ENCODE results near the gene PACRG. TPM values are rescaled to one million over a fixed set of nuclear protein-coding genes. Genes with fewer than 3 reads are reported as not detected.

PACRG gene
- polyA plus RNA-seq, 2 of the 4 experiments (the other 2 are of a cell fraction): 0.14 to 0.30 TPM

DNA sequence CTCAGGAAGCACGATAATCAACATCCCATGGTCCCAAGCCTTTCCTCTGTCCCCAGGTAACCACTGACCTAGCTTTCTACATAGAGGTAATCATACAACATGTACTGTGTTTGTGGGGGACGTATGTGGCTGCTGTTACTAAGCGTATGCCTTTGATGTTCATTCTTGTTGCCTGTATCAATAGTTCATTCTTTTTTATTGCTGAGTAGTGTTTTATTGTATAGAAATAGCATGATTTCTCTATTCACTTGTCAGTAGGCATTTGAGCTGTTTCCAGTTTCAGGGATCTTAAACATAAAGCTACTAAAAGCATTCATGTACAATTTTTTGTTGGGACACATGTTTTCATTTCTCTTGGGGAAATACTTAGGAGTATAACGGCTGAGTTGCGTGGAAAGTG lies 185.4 kb downstream of the PACRG start:
- H3K4me1 ChIP-seq: no peaks in the 10 kb centered on the region
- no peak overlapping the region for H3K4me3 ChIP-seq
- DNase-seq (ENCODE audit: low read depth in 1 of 2, low spot score in 1 of 2): no peak
- WGBS (ENCODE audit: missing lambda C conversion rate): 29% methylated on average over 5 of the region's 5 CpGs
- ChIA-PET POLR2A (no interaction called here), CTCF (no interaction called here)
- no peak for FAIRE-seq
- TF ChIP-seq MYC (IDR thresholded peaks at IDR 0.05; ENCODE audit: borderline replicate concordance, low read length) (no peak), MAFK (IDR thresholded peaks at IDR 0.05; ENCODE audit: partially characterized antibody) (peak; percentile 51)
- no peak overlapping the region for H3K27ac ChIP-seq
- no peak for ATAC-seq
- no peaks in the 10 kb centered on the region for H3K9me3 ChIP-seq
- no peak overlapping the region for H3K4me2 ChIP-seq

GRCh38 chr6:162917506-162917905 lies 189.7 kb downstream of the PACRG start:
- Histone ChIP-seq H3K4me1 (no peaks in the 10 kb centered on the region), H3K27ac (no peak overlapping the region), H3K4me2 (no peak overlapping the region), H3K4me3 (no peak overlapping the region), H3K9me3 (no peaks in the 10 kb centered on the region)
- 39% methylated on average over 1 of the region's 1 CpG for WGBS (ENCODE audit: missing lambda C conversion rate)
- ChIA-PET CTCF (interaction anchor here (1.0 kb wide), 1 partner anchor 1398 kb away, joined by 3 read pairs; no protein-coding TSS in a partner anchor), POLR2A (no interaction called here)
- FAIRE-seq: no peak
- no peak for DNase-seq (ENCODE audit: low read depth in 1 of 2, low spot score in 1 of 2)
- no peak for ATAC-seq
- TF ChIP-seq CBX2 (IDR thresholded peaks at IDR 0.05; ENCODE audit: borderline replicate concordance, low read depth) (no peak), CTCF (IDR thresholded peaks at IDR 0.05) (no peak), TFCP2L1 (CRISPR knock-in tag; IDR thresholded peaks at IDR 0.05) (no peak), GATA3 (IDR thresholded peaks at IDR 0.05; ENCODE audit: borderline replicate concordance) (no peak), HES2 (IDR thresholded peaks at IDR 0.05) (no peak), CHD2 (IDR thresholded peaks at IDR 0.05; ENCODE audit: low read length, partially characterized antibody) (no peak), POLR2AphosphoS2 (conservative IDR thresholded peaks at IDR 0.05; ENCODE audit: low read length) (no peak), HEYL (CRISPR knock-in tag; IDR thresholded peaks at IDR 0.05) (no peak), RAD21 (conservative IDR thresholded peaks at IDR 0.05 in 1 of 2, IDR thresholded peaks at IDR 0.05 in 1 of 2) (no peak), PBX3 (IDR thresholded peaks at IDR 0.05) (no peak), RARB (CRISPR knock-in tag; IDR thresholded peaks at IDR 0.05) (no peak), ZSCAN20 (CRISPR knock-in tag; IDR thresholded peaks at IDR 0.05) (no peak), ZFP36 (IDR thresholded peaks at IDR 0.05; ENCODE audit: borderline replicate concordance, partially characterized antibody) (no peak), EP300 (IDR thresholded peaks at IDR 0.05) (no peak)

GRCh38 chr6:162921062-162921461 lies 193.3 kb downstream of the PACRG start:
- ATAC-seq (no peak), DNase-seq (ENCODE audit: low read depth in 1 of 2, low spot score in 1 of 2) (no peak), FAIRE-seq (no peak)
- WGBS (ENCODE audit: missing lambda C conversion rate): 39% methylated on average over 6 of the region's 6 CpGs
- ChIA-PET CTCF (no interaction called here), POLR2A (no interaction called here)
- no peak overlapping the region for H3K4me3 ChIP-seq
- H3K4me2 ChIP-seq: no peak overlapping the region
- H3K27ac ChIP-seq: no peak overlapping the region
- H3K9me3 ChIP-seq: no peaks in the 10 kb centered on the region
- TF ChIP-seq ZNF302 (CRISPR knock-in tag; IDR thresholded peaks at IDR 0.05) (no peak), FOSL2 (IDR thresholded peaks at IDR 0.05) (no peak), FOSL2 (CRISPR knock-in tag; IDR thresholded peaks at IDR 0.05) (no peak), BHLHE40 (IDR thresholded peaks at IDR 0.05; ENCODE audit: low read depth, low read length) (no peak), CHD4 (IDR thresholded peaks at IDR 0.05; ENCODE audit: borderline replicate concordance) (no peak), GATA3 (IDR thresholded peaks at IDR 0.05; ENCODE audit: borderline replicate concordance) (no peak), POLR2AphosphoS2 (conservative IDR thresholded peaks at IDR 0.05; ENCODE audit: low read length) (no peak), MAZ (IDR thresholded peaks at IDR 0.05; ENCODE audit: borderline replicate concordance, low read depth, low read length) (no peak), RARB (CRISPR knock-in tag; IDR thresholded peaks at IDR 0.05) (no peak), HOXB5 (CRISPR knock-in tag; IDR thresholded peaks at IDR 0.05) (no peak), MAFK (IDR thresholded peaks at IDR 0.05; ENCODE audit: partially characterized antibody) (no peak), ZFP36 (IDR thresholded peaks at IDR 0.05; ENCODE audit: borderline replicate concordance, partially characterized antibody) (no peak), RFX5 (IDR thresholded peaks at IDR 0.05) (no peak), CEBPB (IDR thresholded peaks at IDR 0.05) (no peak), KDM1A (IDR thresholded peaks at IDR 0.05; ENCODE audit: low read depth) (no peak), ZC3H11A (IDR thresholded peaks at IDR 0.05) (no peak)
- TF ChIP-seq, protein P1, sequence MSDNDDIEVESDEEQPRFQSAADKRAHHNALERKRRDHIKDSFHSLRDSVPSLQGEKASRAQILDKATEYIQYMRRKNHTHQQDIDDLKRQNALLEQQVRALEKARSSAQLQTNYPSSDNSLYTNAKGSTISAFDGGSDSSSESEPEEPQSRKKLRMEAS (IDR thresholded peaks at IDR 0.05): no peak
- TF ChIP-seq, protein P2, sequence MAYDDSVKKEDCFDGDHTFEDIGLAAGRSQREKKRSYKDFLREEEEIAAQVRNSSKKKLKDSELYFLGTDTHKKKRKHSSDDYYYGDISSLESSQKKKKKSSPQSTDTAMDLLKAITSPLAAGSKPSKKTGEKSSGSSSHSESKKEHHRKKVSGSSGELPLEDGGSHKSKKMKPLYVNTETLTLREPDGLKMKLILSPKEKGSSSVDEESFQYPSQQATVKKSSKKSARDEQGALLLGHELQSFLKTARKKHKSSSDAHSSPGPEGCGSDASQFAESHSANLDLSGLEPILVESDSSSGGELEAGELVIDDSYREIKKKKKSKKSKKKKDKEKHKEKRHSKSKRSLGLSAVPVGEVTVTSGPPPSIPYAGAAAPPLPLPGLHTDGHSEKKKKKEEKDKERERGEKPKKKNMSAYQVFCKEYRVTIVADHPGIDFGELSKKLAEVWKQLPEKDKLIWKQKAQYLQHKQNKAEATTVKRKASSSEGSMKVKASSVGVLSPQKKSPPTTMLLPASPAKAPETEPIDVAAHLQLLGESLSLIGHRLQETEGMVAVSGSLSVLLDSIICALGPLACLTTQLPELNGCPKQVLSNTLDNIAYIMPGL (CRISPR knock-in tag; IDR thresholded peaks at IDR 0.05; ENCODE audit: borderline replicate concordance): no peak
- TF ChIP-seq, protein P3, sequence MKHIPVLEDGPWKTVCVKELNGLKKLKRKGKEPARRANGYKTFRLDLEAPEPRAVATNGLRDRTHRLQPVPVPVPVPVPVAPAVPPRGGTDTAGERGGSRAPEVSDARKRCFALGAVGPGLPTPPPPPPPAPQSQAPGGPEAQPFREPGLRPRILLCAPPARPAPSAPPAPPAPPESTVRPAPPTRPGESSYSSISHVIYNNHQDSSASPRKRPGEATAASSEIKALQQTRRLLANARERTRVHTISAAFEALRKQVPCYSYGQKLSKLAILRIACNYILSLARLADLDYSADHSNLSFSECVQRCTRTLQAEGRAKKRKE (CRISPR knock-in tag; IDR thresholded peaks at IDR 0.05; ENCODE audit: low read depth): no peak
- H3K4me1 ChIP-seq: no peaks in the 10 kb centered on the region
